Stimulated activated CD8-positive, alpha-beta memory T cell treated with anti-CD3 and anti-CD28 coated beads, Interleukin-12 subunit alpha, Interleukin-12 subunit beta, amount 100 ng/mL, for 1 hour (primary cell): ENCODE results near the gene SSH3.

Experiments used
- DNase-seq: peaks from one replicate; pipeline ENCODE4 v3.0.0-alpha.2; 2020; ENCODE audit warnings: low read depth

The SSH3 gene

DNA sequence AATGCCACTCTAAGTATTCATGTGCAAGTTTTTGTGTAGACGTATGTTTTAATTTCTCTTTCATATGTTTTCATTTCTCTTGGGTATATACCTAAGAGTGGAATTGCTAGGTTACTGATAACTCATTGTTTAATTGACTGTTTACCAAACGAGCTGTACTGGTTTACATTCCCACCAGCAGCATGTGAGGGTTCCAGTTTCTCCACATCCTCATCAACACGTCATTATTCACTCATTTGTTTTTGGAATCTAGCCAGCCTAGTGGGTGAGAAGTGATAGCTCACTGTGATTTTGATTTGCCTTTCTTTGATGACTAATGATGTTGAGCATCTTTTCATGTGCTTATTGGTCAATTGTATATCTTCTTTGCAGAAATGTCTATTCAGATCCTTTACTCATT lies 10.2 kb upstream of the SSH3 start:
- no peak for DNase-seq

- no peak for DNase-seq
Measured at GRCh38 chr11:67295846-67296245, 7.5 kb upstream of the SSH3 start.

- no peak for DNase-seq
Measured at GRCh38 chr11:67298786-67299185, 4.5 kb upstream of the SSH3 start.

DNA sequence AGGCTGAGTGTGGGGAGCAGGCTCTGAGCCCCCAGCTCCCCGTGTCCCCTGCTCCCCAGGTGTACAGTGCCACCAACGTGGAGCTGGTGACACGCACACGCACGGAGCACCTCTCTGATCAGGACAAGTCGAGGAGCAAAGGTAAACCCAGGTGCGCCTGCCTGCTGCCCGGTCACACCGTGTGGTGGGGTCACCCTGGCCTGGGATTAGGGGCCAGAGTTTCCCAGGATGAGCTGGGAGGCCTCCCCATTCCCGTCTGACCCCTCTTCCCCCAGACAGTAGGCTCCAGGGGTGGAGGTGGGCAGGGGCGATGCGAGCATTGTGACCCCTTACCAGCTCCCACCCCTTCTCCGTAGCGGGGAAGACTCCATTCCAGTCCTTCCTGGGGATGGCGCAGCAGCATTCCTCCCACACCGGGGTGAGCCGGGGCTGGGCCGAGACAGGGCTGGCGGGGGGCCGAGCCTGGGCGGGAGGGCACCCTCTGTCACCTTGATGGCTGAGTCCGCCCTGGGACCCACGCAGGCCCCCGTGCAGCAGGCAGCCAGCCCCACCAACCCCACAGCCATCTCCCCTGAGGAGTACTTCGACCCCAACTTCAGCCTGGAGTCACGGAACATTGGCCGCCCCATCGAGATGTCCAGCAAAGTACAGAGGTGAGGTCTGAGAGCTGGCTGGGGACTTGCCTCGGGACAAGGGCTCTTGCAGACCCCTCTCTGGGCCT lies 3.7 kb upstream of the SSH3 start:
- DNase-seq = no peak

DNA sequence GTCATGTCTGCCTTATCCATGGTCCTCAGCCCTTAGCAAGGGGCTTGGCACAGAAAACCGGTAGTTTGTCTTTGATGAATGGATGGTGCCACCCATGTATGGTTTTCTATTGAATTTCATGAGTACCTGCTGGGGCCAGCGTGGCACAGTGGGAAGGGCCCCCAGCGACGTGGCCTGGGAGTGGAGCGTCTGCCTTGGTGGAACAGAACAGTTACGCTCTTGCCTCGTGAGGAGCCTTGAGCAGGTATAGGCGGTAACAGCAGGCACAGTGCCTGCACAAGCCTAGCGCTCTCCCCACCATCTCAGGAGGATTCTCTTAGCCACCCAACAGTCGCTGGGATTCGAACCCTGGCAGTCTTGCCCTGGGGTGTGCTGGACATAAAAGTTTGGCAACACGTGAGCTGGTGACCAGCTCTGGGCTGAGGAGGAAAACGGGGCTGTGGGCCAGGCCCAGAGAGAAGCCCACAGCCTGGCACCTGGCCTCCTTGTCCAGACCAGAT lies 3.0 kb upstream of the SSH3 start:
- DNase-seq = no peak

DNA sequence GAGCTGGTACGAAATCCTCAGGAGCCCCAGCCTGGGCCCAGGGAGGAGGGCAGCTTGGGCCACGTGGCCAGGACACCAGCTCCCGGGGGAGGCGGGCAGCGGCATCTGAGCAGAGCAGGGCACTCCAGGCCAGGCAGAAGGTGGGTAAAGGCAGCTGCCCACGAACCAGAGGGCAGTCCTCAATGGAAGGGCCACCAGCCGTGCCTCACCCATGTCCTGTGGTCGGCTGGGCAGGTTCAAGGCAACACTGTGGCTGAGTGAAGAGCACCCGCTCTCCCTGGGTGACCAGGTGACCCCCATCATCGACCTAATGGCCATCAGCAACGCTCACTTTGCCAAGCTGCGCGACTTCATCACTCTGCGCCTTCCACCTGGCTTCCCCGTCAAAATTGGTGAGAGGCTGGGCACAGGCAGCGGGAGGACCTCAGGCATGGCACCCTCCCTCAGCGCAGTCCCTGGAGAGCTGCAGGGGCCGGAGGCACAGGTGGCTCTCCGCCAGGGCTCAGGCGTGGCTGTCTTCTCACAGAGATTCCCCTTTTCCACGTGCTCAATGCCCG lies 2.5 kb upstream of the SSH3 start:
- DNase-seq = no peak

DNA sequence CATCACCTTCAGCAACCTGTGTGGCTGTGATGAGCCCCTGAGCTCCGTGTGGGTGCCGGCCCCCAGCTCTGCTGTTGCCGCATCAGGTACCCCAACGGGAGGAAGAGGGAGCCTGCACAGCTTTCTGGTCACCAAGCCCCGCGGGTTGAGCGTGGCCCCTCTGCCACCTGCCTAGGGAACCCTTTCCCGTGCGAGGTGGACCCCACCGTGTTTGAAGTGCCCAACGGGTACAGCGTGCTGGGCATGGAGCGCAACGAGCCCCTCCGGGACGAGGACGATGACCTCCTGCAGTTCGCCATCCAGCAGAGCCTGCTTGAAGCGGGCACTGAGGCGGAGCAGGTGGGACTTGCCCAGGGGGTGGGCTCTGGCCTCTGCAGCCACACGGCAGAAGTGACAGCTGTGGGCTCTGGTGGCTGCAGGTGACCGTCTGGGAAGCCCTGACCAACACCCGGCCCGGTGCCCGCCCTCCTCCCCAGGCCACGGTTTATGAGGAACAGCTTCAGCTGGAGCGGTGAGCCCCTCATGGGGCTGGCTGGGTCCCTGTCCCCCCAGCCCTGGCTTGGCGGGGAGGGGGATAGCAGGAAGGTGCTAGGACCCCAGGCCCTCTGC lies 1.9 kb upstream of the SSH3 start:
- no peak for DNase-seq

- DNase-seq = no peak
Measured at GRCh38 chr11:67301951-67302516, 1.3 kb upstream of the SSH3 start.

- DNase-seq = no peak
Measured at GRCh38 chr11:67302571-67303131, 679 bp upstream of the SSH3 start.

- DNase-seq = no peak
Measured at GRCh38 chr11:67303835-67304411, 593 bp downstream of the SSH3 start.

DNA sequence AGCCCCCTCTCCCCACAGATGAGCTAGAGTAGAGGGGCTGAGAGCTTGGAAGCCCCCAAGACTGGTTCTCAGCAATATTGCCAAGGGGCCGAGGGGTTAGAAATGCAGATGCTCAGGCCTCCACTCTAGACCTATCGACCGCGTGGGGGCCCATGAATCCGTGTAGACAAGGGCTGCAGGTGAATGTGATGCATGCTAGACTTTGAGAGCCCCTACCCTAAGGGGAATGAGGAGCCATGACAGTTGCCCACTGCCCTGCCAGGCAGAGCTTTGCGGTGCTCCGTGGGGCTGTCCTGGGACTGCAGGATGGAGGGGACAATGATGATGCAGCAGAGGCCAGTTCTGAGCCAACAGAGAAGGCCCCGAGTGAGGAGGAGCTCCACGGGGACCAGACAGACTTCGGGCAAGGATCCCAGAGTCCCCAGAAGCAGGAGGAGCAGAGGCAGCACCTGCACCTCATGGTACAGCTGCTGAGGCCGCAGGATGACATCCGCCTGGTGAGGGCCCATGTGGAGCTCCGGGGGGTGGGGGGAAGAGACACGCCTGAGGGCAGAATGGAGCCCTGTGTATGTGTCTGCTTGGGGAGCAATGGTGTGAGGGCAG lies 1.3 kb downstream of the SSH3 start:
- DNase-seq = no peak

DNA sequence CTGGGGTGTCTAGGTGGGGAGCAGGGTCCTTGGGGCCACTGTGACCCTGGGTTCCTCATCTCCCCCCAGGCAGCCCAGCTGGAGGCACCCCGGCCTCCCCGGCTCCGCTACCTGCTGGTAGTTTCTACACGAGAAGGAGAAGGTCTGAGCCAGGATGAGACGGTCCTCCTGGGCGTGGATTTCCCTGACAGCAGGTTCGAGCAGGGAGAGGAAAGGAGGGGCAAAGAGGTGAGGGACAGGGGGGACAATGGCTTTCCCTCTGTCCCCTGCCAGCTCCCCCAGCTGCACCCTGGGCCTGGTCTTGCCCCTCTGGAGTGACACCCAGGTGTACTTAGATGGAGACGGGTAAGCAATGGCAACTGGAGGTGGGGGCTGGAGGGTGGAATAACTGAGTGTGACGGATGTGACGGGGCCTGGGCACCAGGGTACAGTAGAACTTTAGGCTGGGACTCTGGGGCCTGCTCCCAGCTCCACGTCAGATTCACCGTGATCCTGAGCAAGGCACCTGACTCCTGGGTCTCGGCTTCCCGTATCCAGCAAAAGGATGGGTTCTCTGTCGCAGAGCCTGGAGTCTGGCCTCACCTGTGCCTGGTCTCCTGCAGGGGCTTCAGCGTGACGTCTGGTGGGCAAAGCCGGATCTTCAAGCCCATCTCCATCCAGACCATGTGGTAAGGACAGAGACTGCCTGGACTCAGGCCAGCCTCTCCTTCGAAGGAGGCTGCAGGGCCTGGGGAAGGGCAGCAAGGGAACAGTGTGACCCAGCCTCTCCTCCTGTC lies 3.6 kb downstream of the SSH3 start:
- DNase-seq = no peak

DNA sequence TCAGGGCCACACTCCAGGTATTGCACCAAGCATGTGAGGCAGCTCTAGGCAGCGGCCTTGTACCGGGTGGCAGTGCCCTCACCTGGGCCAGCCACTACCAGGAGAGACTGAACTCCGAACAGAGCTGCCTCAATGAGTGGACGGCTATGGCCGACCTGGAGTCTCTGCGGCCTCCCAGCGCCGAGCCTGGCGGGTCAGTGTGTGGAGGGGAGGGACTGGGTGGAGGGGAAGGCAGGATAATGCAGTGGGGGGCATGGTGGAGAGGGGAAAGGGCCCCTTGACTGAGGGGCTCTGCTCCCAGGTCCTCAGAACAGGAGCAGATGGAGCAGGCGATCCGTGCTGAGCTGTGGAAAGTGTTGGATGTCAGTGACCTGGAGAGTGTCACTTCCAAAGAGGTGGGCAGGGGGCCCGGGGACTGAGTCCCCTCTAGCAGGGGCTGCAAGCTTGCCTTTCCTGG lies 4.2 kb downstream of the SSH3 start:
- no peak for DNase-seq

DNA sequence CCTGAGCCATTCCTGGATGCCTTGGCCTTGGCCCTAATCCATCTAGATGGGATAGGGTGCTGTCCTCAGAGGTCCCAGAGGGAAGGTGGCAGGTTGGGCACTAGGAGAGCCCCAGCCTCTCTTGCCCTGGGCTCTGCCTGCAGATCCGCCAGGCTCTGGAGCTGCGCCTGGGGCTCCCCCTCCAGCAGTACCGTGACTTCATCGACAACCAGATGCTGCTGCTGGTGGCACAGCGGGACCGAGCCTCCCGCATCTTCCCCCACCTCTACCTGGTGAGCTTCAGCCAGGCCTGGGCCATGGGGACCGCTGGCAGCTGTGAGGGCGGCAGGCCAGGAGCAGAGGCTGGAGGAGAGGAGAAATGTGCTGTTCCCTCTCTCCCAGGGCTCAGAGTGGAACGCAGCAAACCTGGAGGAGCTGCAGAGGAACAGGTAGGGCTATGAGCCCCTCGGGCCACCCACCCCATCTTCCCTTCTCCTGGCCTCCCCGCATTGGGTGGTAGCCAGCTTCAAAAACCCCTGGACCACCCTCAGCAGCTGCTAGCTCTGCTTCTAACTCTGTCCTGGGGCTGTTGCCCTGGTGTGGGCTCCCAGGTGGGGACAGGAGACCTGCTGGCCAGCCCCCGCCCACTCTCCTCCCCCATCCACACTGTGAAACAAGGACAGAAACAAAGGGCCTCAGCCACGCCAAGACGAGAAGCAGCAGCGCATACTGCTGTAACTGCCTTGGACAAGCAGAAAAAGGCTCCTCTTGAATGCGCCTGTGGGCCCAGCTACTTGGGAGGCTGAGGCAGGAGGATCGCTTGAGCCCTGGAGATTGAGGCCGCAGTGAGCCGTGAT lies 4.9 kb downstream of the SSH3 start:
- DNase-seq = no peak

- no peak for DNase-seq
Measured at GRCh38 chr11:67309166-67309565, 5.8 kb downstream of the SSH3 start.

DNA sequence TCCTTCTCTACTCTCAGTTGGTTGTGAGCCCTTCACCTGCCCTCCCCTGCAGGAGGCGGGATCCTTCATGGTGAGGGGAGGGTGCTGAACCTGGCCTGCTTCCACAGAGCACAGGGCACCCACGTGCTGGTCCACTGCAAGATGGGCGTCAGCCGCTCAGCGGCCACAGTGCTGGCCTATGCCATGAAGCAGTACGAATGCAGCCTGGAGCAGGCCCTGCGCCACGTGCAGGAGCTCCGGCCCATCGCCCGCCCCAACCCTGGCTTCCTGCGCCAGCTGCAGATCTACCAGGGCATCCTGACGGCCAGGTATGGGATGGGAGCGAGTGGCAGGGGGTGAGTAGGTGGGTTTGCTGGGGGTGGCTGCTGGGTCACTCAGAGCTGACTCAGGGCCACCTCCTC lies 6.3 kb downstream of the SSH3 start:
- no peak for DNase-seq

- DNase-seq = no peak
Measured at GRCh38 chr11:67310246-67311050, 7.1 kb downstream of the SSH3 start.

- no peak for DNase-seq
Measured at GRCh38 chr11:67311051-67311555, 7.8 kb downstream of the SSH3 start.

DNA sequence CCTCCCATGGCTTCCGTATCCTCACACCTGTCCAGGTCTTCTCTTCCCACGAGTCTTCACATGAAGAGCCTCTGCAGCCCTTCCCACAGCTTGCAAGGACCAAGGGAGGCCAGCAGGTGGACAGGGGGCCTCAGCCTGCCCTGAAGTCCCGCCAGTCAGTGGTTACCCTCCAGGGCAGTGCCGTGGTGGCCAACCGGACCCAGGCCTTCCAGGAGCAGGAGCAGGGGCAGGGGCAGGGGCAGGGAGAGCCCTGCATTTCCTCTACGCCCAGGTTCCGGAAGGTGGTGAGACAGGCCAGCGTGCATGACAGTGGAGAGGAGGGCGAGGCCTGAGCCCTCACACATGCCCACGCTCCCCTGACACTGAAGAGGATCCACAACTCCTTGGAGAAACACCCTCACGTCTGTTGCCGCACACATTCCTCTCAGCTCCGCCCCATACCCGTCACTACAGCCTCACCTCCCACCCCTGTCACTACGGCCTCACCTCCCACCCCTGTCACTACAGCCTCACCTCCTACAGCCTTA lies 8.3 kb downstream of the SSH3 start:
- DNase-seq = no peak
